Testis (tissue), 2 donors: ENCODE data around the gene C6orf141.

Experiments
- POLR2A ChIP-seq: fragments of 450-650 bp; IDR thresholded peaks from one replicate; pipeline ENCODE4 v1.6.1; 2017; ENCODE audit warnings: antibody characterized with exemption, mild to moderate bottlenecking, moderate library complexity
- TF ChIP-seq, protein P1 (sequence below), 3 experiments: fragments of 450-650 bp in 2 of 3; fragments of 200-600 bp in 1 of 3; sonication (generic) in 1 of 3; IDR thresholded peaks; one replicate each; pipeline ENCODE4 v1.5.1; 2016 to 2019; ENCODE audit warnings: antibody characterized with exemption in 3 of 3, mild to moderate bottlenecking in 2 of 3, moderate library complexity in 1 of 3

DNA sequence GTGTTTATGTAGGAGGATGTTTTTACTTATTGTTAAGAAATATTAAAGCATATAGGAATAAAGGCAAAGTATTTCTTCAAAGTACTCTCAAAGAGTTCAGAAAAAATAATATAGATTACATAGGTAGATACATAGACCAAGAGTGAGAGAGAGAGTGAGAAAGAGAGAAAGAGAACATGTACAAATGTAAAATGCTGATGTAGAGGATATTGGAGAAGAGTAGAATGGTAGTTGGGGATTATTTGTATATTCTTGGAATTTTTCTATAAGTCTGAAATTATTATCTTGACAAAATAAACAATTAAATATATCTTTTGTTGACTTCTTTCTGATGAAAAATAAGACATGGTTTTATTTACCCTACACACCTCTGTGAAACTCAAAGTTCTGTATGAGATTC lies 29.2 kb downstream of the C6orf141 start:
- TF ChIP-seq, protein P1, sequence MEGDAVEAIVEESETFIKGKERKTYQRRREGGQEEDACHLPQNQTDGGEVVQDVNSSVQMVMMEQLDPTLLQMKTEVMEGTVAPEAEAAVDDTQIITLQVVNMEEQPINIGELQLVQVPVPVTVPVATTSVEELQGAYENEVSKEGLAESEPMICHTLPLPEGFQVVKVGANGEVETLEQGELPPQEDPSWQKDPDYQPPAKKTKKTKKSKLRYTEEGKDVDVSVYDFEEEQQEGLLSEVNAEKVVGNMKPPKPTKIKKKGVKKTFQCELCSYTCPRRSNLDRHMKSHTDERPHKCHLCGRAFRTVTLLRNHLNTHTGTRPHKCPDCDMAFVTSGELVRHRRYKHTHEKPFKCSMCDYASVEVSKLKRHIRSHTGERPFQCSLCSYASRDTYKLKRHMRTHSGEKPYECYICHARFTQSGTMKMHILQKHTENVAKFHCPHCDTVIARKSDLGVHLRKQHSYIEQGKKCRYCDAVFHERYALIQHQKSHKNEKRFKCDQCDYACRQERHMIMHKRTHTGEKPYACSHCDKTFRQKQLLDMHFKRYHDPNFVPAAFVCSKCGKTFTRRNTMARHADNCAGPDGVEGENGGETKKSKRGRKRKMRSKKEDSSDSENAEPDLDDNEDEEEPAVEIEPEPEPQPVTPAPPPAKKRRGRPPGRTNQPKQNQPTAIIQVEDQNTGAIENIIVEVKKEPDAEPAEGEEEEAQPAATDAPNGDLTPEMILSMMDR (IDR thresholded peaks at IDR 0.05), result no peak
- TF ChIP-seq POLR2A, result no peak
